ENCODE results near the gene MOB3C. TPM values are rescaled to one million over a fixed set of nuclear protein-coding genes. Genes with fewer than 3 reads are reported as not detected.

MOB3C gene
- total and polyA plus RNA-seq, 2 donors, result 16.2 to 17.2 TPM

- DNase-seq (ENCODE audit: extremely low spot score), result no peak
- H3K36me3 ChIP-seq (ENCODE audit: insufficient read depth), result peaks cover 8% of the 10 kb centered on the region
- WGBS, result 98% methylated on average over 2 of the region's 2 CpGs
- no peak overlapping the region for H3K27ac ChIP-seq (ENCODE audit: low read depth)
- no peaks in the 10 kb centered on the region for H3K4me1 ChIP-seq (ENCODE audit: insufficient read depth)
- no peak overlapping the region for H3K4me3 ChIP-seq (ENCODE audit: low read depth, low read length)
Measured at GRCh38 chr1:46649764-46650163, 33.2 kb upstream of the MOB3C start.

DNA sequence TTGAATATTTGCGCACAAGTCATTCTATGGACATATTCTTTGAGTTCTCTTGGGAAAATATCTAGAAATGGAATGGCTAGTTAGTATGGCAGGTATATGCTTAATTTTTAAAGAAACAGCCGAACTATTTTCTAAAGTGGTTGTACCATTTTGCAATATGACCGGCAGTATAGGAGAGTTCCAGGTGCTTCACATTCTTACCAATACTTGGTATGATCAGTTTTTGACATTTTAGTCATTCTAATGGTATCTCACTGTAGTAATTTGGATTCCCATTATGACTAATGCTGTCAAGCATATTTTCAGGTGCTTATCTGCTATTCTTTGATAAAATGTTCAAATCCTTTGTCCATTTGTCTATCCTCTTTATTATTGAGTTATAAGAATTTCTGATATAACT lies 31.0 kb upstream of the MOB3C start:
- no peak for DNase-seq (ENCODE audit: extremely low spot score)

GRCh38 chr1:46646844-46647243 lies 30.2 kb upstream of the MOB3C start:
- no peak overlapping the region for H3K27ac ChIP-seq (ENCODE audit: low read depth)
- H3K4me1 ChIP-seq (ENCODE audit: insufficient read depth), result no peaks in the 10 kb centered on the region
- no peak overlapping the region for H3K4me3 ChIP-seq (ENCODE audit: low read depth, low read length)
- H3K36me3 ChIP-seq (ENCODE audit: insufficient read depth), result peaks cover 9% of the 10 kb centered on the region
- WGBS, result 98% methylated on average over 2 of the region's 2 CpGs
- DNase-seq (ENCODE audit: extremely low spot score), result no peak

More for the DNA sequence above, 31.0 kb upstream of the MOB3C start:
- no peak overlapping the region for H3K4me3 ChIP-seq (ENCODE audit: low read depth, low read length)
- WGBS, result 97% methylated on average over 3 of the region's 3 CpGs
- H3K4me1 ChIP-seq (ENCODE audit: insufficient read depth), result no peaks in the 10 kb centered on the region
- H3K27ac ChIP-seq (ENCODE audit: low read depth), result no peak overlapping the region
- peaks cover 9% of the 10 kb centered on the region for H3K36me3 ChIP-seq (ENCODE audit: insufficient read depth)

- DNase-seq (ENCODE audit: extremely low spot score), result no peak
- H3K4me1 ChIP-seq (ENCODE audit: insufficient read depth), result no peaks in the 10 kb centered on the region
- no peak overlapping the region for H3K4me3 ChIP-seq (ENCODE audit: low read depth, low read length)
- peaks cover 9% of the 10 kb centered on the region for H3K36me3 ChIP-seq (ENCODE audit: insufficient read depth)
- WGBS, result 75% methylated on average over 1 of the region's 1 CpG
- no peak overlapping the region for H3K27ac ChIP-seq (ENCODE audit: low read depth)
Measured at GRCh38 chr1:46646331-46646730, 29.7 kb upstream of the MOB3C start.

- H3K4me1 ChIP-seq (ENCODE audit: insufficient read depth), result no peaks in the 10 kb centered on the region
Measured at GRCh38 chr1:46645815-46646214, 29.2 kb upstream of the MOB3C start.

DNA sequence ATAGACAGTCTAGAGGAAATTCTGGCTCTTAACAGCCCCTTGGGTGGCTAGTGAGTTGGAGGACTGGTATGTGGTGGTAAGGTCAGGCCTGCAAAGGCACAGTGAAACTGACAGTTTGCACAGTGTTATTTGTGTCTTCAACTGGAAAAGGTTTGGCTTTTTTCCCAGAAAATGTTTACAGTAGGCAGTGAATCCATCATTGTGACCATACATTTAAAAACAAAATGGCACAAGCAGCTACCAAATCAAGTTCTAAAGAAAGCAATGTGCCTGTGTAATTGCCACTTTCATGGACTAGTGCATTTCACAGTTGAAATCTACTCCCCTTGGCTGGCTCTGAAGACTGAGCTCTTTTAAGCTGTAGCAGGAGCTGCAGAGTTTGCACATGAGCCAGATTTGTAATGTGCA lies 26.8 kb upstream of the MOB3C start:
- peak; percentile 18 for DNase-seq (ENCODE audit: extremely low spot score)
- Histone ChIP-seq H3K36me3 (ENCODE audit: insufficient read depth) (peaks cover 5% of the 10 kb centered on the region), H3K4me1 (ENCODE audit: insufficient read depth) (no peaks in the 10 kb centered on the region), H3K27ac (ENCODE audit: low read depth) (no peak overlapping the region), H3K4me3 (ENCODE audit: low read depth, low read length) (no peak overlapping the region)

More at GRCh38 chr1:46645815-46646214, 29.2 kb upstream of the MOB3C start:
- H3K27ac ChIP-seq (ENCODE audit: low read depth), result no peak overlapping the region
- peaks cover 9% of the 10 kb centered on the region for H3K36me3 ChIP-seq (ENCODE audit: insufficient read depth)
- DNase-seq (ENCODE audit: extremely low spot score), result no peak
- H3K4me3 ChIP-seq (ENCODE audit: low read depth, low read length), result no peak overlapping the region
- 97% methylated on average over 4 of the region's 4 CpGs for WGBS

- H3K36me3 ChIP-seq (ENCODE audit: insufficient read depth), result peaks cover 5% of the 10 kb centered on the region
- no peaks in the 10 kb centered on the region for H3K4me1 ChIP-seq (ENCODE audit: insufficient read depth)
- H3K4me3 ChIP-seq (ENCODE audit: low read depth, low read length), result no peak overlapping the region
- DNase-seq (ENCODE audit: extremely low spot score), result no peak
- H3K27ac ChIP-seq (ENCODE audit: low read depth), result no peak overlapping the region
Measured at GRCh38 chr1:46642115-46642680, 25.6 kb upstream of the MOB3C start.

GRCh38 chr1:46639547-46639946 lies 22.9 kb upstream of the MOB3C start:
- no peak overlapping the region for H3K27ac ChIP-seq (ENCODE audit: low read depth)
- 92% methylated on average over 1 of the region's 1 CpG for WGBS
- peaks cover 7% of the 10 kb centered on the region for H3K36me3 ChIP-seq (ENCODE audit: insufficient read depth)
- no peaks in the 10 kb centered on the region for H3K4me1 ChIP-seq (ENCODE audit: insufficient read depth)
- no peak for DNase-seq (ENCODE audit: extremely low spot score)
- no peak overlapping the region for H3K4me3 ChIP-seq (ENCODE audit: low read depth, low read length)

DNA sequence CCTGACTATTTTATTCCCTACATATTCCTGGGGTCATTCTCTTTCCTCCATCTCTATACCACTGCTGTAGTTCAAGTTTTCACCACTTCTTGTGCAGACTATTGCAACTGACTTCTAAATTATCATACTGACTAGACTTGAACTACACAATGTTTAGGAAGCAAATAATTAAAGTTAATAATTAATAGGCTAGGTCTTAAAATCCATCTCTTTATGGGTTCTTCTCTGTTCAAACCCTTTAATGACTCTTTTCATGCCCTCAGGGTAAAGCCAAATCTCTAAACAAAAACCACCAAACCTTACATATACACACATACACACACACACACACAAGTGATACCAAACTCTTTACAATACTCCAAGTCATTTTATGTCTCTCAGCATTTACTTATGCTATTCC lies 22.3 kb upstream of the MOB3C start:
- Histone ChIP-seq H3K4me3 (ENCODE audit: low read depth, low read length) (no peak overlapping the region), H3K27ac (ENCODE audit: low read depth) (no peak overlapping the region), H3K36me3 (ENCODE audit: insufficient read depth) (peaks cover 11% of the 10 kb centered on the region), H3K4me1 (ENCODE audit: insufficient read depth) (no peaks in the 10 kb centered on the region)
- no peak for DNase-seq (ENCODE audit: extremely low spot score)

DNA sequence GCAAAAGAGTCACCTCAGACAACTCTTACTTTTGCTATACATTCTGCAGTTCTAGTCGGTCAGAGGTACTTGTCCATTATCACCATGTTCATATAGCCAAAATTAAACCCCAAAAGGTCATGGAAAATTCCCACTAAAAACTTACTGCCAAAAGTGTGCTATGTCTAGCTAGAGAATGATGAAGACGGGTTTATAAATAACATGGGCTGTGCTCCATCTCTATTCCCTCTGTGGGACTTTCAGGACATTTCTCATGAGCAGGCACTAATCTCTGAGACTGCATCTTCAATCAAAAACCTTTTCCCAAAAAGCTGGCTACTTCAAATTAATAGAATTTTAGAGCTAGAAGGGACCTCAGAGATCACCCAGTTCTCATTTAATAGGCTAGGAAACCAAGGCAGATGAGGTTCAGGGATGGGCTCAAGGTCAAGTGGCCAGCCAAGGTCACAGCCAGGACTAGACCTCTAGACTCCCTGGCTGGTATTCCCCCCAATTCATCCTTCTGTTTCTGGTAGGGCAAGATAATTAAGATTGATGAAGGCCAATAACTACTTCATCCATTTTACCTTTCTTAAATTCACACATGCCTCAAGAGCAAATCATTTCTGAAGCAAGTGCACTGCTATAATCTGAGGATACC lies 21.0 kb upstream of the MOB3C start:
- peaks cover 11% of the 10 kb centered on the region for H3K36me3 ChIP-seq (ENCODE audit: insufficient read depth)
- no peak overlapping the region for H3K27ac ChIP-seq (ENCODE audit: low read depth)
- no peaks in the 10 kb centered on the region for H3K4me1 ChIP-seq (ENCODE audit: insufficient read depth)
- DNase-seq (ENCODE audit: extremely low spot score), result no peak
- no peak overlapping the region for H3K4me3 ChIP-seq (ENCODE audit: low read depth, low read length)
- WGBS, result 32% methylated on average over 2 of the region's 2 CpGs

- peaks cover 11% of the 10 kb centered on the region for H3K36me3 ChIP-seq (ENCODE audit: insufficient read depth)
- H3K4me3 ChIP-seq (ENCODE audit: low read depth, low read length), result no peak overlapping the region
- WGBS, result 74% methylated on average over 2 of the region's 2 CpGs
- no peak overlapping the region for H3K27ac ChIP-seq (ENCODE audit: low read depth)
- DNase-seq (ENCODE audit: extremely low spot score), result no peak
- H3K4me1 ChIP-seq (ENCODE audit: insufficient read depth), result no peaks in the 10 kb centered on the region
Measured at GRCh38 chr1:46635205-46635604, 18.6 kb upstream of the MOB3C start.

DNA sequence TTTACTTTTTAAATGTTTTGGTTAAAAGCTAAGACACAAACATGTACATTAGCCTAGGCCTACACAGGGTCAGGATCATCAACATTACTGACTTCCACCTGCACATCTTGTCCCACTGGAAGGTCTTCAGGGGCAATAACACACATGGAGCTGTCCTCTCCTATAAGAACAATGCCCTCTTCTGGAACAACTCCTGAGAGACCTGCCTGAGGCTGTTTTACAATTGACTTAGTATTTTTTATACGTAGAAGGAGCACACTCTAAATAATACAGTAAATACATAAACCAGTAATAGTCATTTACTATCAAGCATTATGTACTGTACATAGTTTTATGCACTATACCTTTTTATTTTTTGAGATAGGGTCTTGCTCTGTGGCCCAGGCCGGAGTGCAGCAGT lies 14.1 kb upstream of the MOB3C start:
- WGBS, result 84% methylated on average over 2 of the region's 2 CpGs
- no peaks in the 10 kb centered on the region for H3K4me1 ChIP-seq (ENCODE audit: insufficient read depth)
- no peak overlapping the region for H3K27ac ChIP-seq (ENCODE audit: low read depth)
- no peak overlapping the region for H3K4me3 ChIP-seq (ENCODE audit: low read depth, low read length)
- peaks cover 11% of the 10 kb centered on the region for H3K36me3 ChIP-seq (ENCODE audit: insufficient read depth)
- DNase-seq (ENCODE audit: extremely low spot score), result no peak

- Histone ChIP-seq H3K27ac (ENCODE audit: low read depth) (no peak overlapping the region), H3K36me3 (ENCODE audit: insufficient read depth) (no peaks in the 10 kb centered on the region), H3K4me1 (ENCODE audit: insufficient read depth) (no peaks in the 10 kb centered on the region), H3K4me3 (ENCODE audit: low read depth, low read length) (no peak overlapping the region)
- DNase-seq (ENCODE audit: extremely low spot score), result no peak
- 42% methylated on average over 4 of the region's 4 CpGs for WGBS
Measured at GRCh38 chr1:46623743-46624644, 7.4 kb upstream of the MOB3C start.

DNA sequence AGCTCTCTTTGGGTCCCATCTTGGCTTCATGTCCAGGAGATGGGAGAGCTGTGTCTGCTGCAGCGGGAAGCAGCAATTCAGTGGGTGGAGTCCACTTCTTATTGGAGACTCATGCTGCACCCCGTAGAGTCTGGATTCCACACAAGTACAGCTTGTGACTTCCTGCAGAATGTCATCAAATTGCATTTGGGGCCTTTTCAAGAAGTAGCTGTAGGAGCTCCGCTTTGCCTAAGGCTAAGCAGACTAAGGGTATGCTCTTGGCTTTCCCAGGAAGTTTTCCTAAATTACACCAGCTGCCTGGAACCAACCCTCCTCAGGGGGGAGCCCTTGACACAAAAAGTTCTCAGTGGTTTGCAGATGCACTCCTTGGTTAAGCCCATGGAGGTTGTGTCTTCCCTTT lies 5.7 kb upstream of the MOB3C start:
- WGBS, result 56% methylated on average over 3 of the region's 3 CpGs

More for the DNA sequence above, 5.7 kb upstream of the MOB3C start:
- Histone ChIP-seq H3K27ac (ENCODE audit: low read depth) (no peak overlapping the region), H3K4me3 (ENCODE audit: low read depth, low read length) (no peak overlapping the region), H3K4me1 (ENCODE audit: insufficient read depth) (no peaks in the 10 kb centered on the region), H3K36me3 (ENCODE audit: insufficient read depth) (no peaks in the 10 kb centered on the region)
- no peak for DNase-seq (ENCODE audit: extremely low spot score)

Measured in urinary bladder (tissue), 4 donors.